Stomach (tissue), 9 donors: ENCODE results near the gene CCDC126. TPM values are rescaled to one million over a fixed set of nuclear protein-coding genes. Genes with fewer than 3 reads are reported as not detected.

Experiments
- DNase-seq, 2 donors: peaks; one replicate each; pipeline versions ENCODE4 v3.0.0 to v3.0.0-alpha.2; 2013 to 2019
- H3K27ac ChIP-seq, 5 donors: fragments of 200-600 bp in 4 of 5; sonication (generic) in 4 of 5; one replicate each; pipeline ENCODE4 v1.5.1; 2013 to 2019; ENCODE audit warnings: mild to moderate bottlenecking in 1 of 5, moderate library complexity in 1 of 5
- H3K27me3 ChIP-seq, 3 donors: fragments of 200-600 bp; sonication (generic); one replicate each; pipeline ENCODE4 v1.5.1; 2017 to 2019; ENCODE audit warnings: mixed run types in 1 of 3
- H3K36me3 ChIP-seq, 4 donors: fragments of 200-600 bp; sonication (generic); 1 replicate in 3 of 4; 2 replicates in 1 of 4; pipeline ENCODE4 v1.5.1; 2016 to 2019
- H3K4me1 ChIP-seq, 4 donors: fragments of 200-600 bp; sonication (generic); one replicate each; pipeline ENCODE4 v1.5.1; 2016 to 2019
- H3K4me3 ChIP-seq, 4 donors: fragments of 200-600 bp; sonication (generic) in 3 of 4; one replicate each; pipeline ENCODE4 v1.5.1; 2016 to 2019; ENCODE audit warnings: mild to moderate bottlenecking in 1 of 4
- H3K9me3 ChIP-seq, 4 donors: fragments of 200-600 bp; sonication (generic); one replicate each; pipeline ENCODE4 v1.5.1; 2016 to 2019
- CTCF ChIP-seq, 7 experiments: fragments of 450-650 bp in 4 of 7; fragments of 200-600 bp in 3 of 7; sonication (generic) in 3 of 7; IDR thresholded peaks; one replicate each; pipeline ENCODE4 v1.5.1; 2016 to 2019; ENCODE audit warnings: antibody characterized with exemption in 7 of 7, control low read depth in 2 of 7, mild to moderate bottlenecking in 1 of 7
- EP300 ChIP-seq: sonication (generic); formaldehyde crosslinking; IDR thresholded peaks from one replicate; pipeline ENCODE4 v1.6.1; 2017; ENCODE audit warnings: antibody characterized with exemption
- POLR2A ChIP-seq, 4 donors: fragments of 450-650 bp; IDR thresholded peaks; one replicate each; pipeline ENCODE4 v1.6.1; 2016; ENCODE audit warnings: antibody characterized with exemption in 4 of 4, control low read depth in 2 of 4, mild to moderate bottlenecking in 1 of 4, moderate library complexity in 1 of 4
- POLR2AphosphoS5 ChIP-seq, 3 donors: sonication (generic); formaldehyde crosslinking; IDR thresholded peaks; one replicate each; pipeline ENCODE4 v1.6.1; 2016; ENCODE audit warnings: antibody characterized with exemption in 3 of 3
- WGBS, 5 donors: extraction: QIAGEN DNeasy Blood & Tissue Kit in 3 of 5; methylation state at CpG; one replicate each; pipeline versions ENCODE4 v1.1.5 to v1.1.7; 2013 to 2018; 5-methylcytosine and 5-hydroxymethylcytosine counted together
- intact Hi-C: fragments of 100-400 bp; cut with DNase I; formaldehyde crosslinking; loops from one replicate; pipeline ENCODE4 v1.15.1; 2023; ENCODE audit warnings: low total_unique reads
- polyA plus RNA-seq, 3 donors: library from polyadenylated mRNA; stranded (reverse); fragments of 200-250 nt; gene quantifications; one replicate each; pipeline ENCODE4 v1.2.3, GENCODE V29; 2013
- total RNA-seq, 5 donors: library from RNA; depleted of rRNA; stranded (reverse); fragments of >200 nt; gene quantifications; one replicate each; pipeline versions ENCODE4 v1.1.0 to v1.2.3, GENCODE V29; 2014 to 2016
- donor health status: healthy with polysubstance abuse.
- donor health status: Bipolar disorder and iron deficiency.
- donor health status: healthy.

CCDC126 gene
- total and polyA plus RNA-seq, 8 donors = 2.8 to 29.7 (median 7.6) TPM; not detected in 1

- Histone ChIP-seq H3K27ac (no peak overlapping the region), H3K9me3 (no peaks in the 10 kb centered on the region), H3K4me3 (no peak overlapping the region), H3K4me1 (no peaks in the 10 kb centered on the region), H3K36me3 (peaks cover 0 to 9% (median 0%) of the 10 kb centered on the region in 4 donors), H3K27me3 (no peaks in the 10 kb centered on the region)
- WGBS, 5 donors = 96 to 100% (median 97%) methylated on average over 1 of the region's 1 CpG
- DNase-seq = no peak
- intact Hi-C loops = no loop called here
- TF ChIP-seq CTCF (IDR thresholded peaks at IDR 0.05) (no peak), EP300 (no peak), POLR2A (IDR thresholded peaks at IDR 0.05) (no peak), POLR2AphosphoS5 (IDR thresholded peaks at IDR 0.05) (no peak)
Observed at GRCh38 chr7:23645822-23646221, 48.6 kb downstream of the CCDC126 start.

- no peak for DNase-seq
- no peak overlapping the region for H3K4me3 ChIP-seq
- intact Hi-C loops = no loop called here
Observed at GRCh38 chr7:23653942-23654341, 56.8 kb downstream of the CCDC126 start.

GRCh38 chr7:23654508-23654907, 57.3 kb downstream of the CCDC126 start:
- intact Hi-C loops = no loop called here
- H3K36me3 ChIP-seq = no peaks in the 10 kb centered on the region
- DNase-seq = peak; percentile 5 to 58

More at GRCh38 chr7:23653942-23654341, 56.8 kb downstream of the CCDC126 start:
- peaks cover 11 to 39% (median 31%) of the 10 kb centered on the region in 4 donors for H3K9me3 ChIP-seq
- WGBS, 5 donors = 78 to 92% (median 88%) methylated on average over 5 of the region's 5 CpGs
- TF ChIP-seq CTCF (IDR thresholded peaks at IDR 0.05) (no peak), POLR2AphosphoS5 (IDR thresholded peaks at IDR 0.05) (no peak), POLR2A (IDR thresholded peaks at IDR 0.05) (no peak), EP300 (no peak)
- H3K4me1 ChIP-seq = no peaks in the 10 kb centered on the region
- H3K27me3 ChIP-seq = no peaks in the 10 kb centered on the region
- no peaks in the 10 kb centered on the region for H3K36me3 ChIP-seq
- no peak overlapping the region for H3K27ac ChIP-seq

GRCh38 chr7:23655433-23655832, 58.3 kb downstream of the CCDC126 start:
- intact Hi-C loops = no loop called here
- 94 to 97% (median 95%) methylated on average over 19 to 22 of the region's 22 CpGs for WGBS, 5 donors
- H3K4me1 ChIP-seq = no peaks in the 10 kb centered on the region
- H3K27me3 ChIP-seq = no peaks in the 10 kb centered on the region
- H3K4me3 ChIP-seq = no peak overlapping the region
- H3K36me3 ChIP-seq = no peaks in the 10 kb centered on the region
- H3K27ac ChIP-seq = no peak overlapping the region
- no peak for DNase-seq
- H3K9me3 ChIP-seq = peaks cover 11 to 41% (median 32%) of the 10 kb centered on the region in 4 donors
- TF ChIP-seq CTCF (IDR thresholded peaks at IDR 0.05) (no peak), POLR2AphosphoS5 (IDR thresholded peaks at IDR 0.05) (no peak), EP300 (no peak), POLR2A (IDR thresholded peaks at IDR 0.05) (no peak)

More at GRCh38 chr7:23654508-23654907, 57.3 kb downstream of the CCDC126 start:
- Histone ChIP-seq H3K27me3 (no peaks in the 10 kb centered on the region), H3K4me1 (no peaks in the 10 kb centered on the region), H3K9me3 (peaks cover 11 to 41% (median 32%) of the 10 kb centered on the region in 4 donors), H3K27ac (no peak overlapping the region), H3K4me3 (no peak overlapping the region)
- TF ChIP-seq POLR2A (IDR thresholded peaks at IDR 0.05) (no peak), POLR2AphosphoS5 (IDR thresholded peaks at IDR 0.05) (no peak), CTCF (IDR thresholded peaks at IDR 0.05) (peak in 4 of 7 experiments; percentile 13 to 37 (median 19)), EP300 (no peak)
- 0% methylated on average over 1 of the region's 1 CpG for WGBS, 5 donors
